Vagina (tissue), 2 donors: ENCODE measurements around the gene YBX2. TPM values are rescaled to one million over a fixed set of nuclear protein-coding genes. Genes with fewer than 3 reads are reported as not detected.
"Not testable (repeated sequence)": the region's sequence is repeated elsewhere in the genome, so short reads cannot be mapped to it uniquely, and the experiment has no call there.

Experiments used
- DNase-seq, 2 donors: peaks; one replicate each; pipeline ENCODE4 v3.0.0-alpha.2; 2017; ENCODE audit errors: extremely low spot score in 2 of 2
- H3K27ac ChIP-seq: fragments of 200-600 bp; sonication (generic); one replicate; pipeline ENCODE4 v1.5.1; 2019
- H3K27me3 ChIP-seq: fragments of 200-600 bp; sonication (generic); one replicate; pipeline ENCODE4 v1.5.1; 2019
- H3K36me3 ChIP-seq, 2 donors: fragments of 200-600 bp; sonication (generic); one replicate each; pipeline ENCODE4 v1.5.1; 2017 to 2019
- H3K4me1 ChIP-seq: fragments of 200-600 bp; sonication (generic); one replicate; pipeline ENCODE4 v1.5.1; 2019
- H3K4me3 ChIP-seq, 2 donors: fragments of 200-600 bp; sonication (generic); 1 replicate in 1 of 2; 2 replicates in 1 of 2; pipeline ENCODE4 v1.5.1; 2016 to 2019
- H3K9me3 ChIP-seq: fragments of 200-600 bp; sonication (generic); one replicate; pipeline ENCODE4 v1.5.1; 2019
- CTCF ChIP-seq, 3 experiments: fragments of 450-650 bp in 2 of 3; fragments of 200-600 bp in 1 of 3; sonication (generic) in 1 of 3; IDR thresholded peaks; one replicate each; pipeline ENCODE4 v1.5.1; 2017 to 2019; ENCODE audit warnings: antibody characterized with exemption in 3 of 3, mild to moderate bottlenecking in 2 of 3, moderate library complexity in 2 of 3
- POLR2A ChIP-seq, 2 donors: fragments of 450-650 bp; IDR thresholded peaks; one replicate each; pipeline ENCODE4 v1.6.1; 2017; ENCODE audit warnings: antibody characterized with exemption in 2 of 2, mild to moderate bottlenecking in 2 of 2, moderate library complexity in 2 of 2
- POLR2AphosphoS5 ChIP-seq, 2 donors: sonication (generic); formaldehyde crosslinking; IDR thresholded peaks; one replicate each; pipeline ENCODE4 v1.9.0; 2017; ENCODE audit warnings: antibody characterized with exemption in 2 of 2, mild to moderate bottlenecking in 2 of 2, low read depth in 1 of 2; ENCODE audit not compliant: insufficient read depth in 1 of 2
- intact Hi-C: fragments of 100-400 bp; cut with DNase I; formaldehyde crosslinking; loops from one replicate; pipeline ENCODE4 v1.15.1; 2023
- total RNA-seq: library from RNA; depleted of rRNA; stranded (reverse); fragments of >200 nt; gene quantifications from one replicate; pipeline ENCODE4 v1.2.3, GENCODE V29; 2016

The YBX2 gene
- total RNA-seq, 1 donor from 2014 or later, result 0.25 TPM

- no peak for DNase-seq
- intact Hi-C loops, result no loop called here
Observed at GRCh38 chr17:7336240-7337175, 42.1 kb upstream of the YBX2 start, which contains the start of gene ACAP1. ACAP1 (plus strand) TSS chr17:7336529; CDS start chr17:7336735, 206 bp downstream.

GRCh38 chr17:7335765-7336164, 41.3 kb upstream of the YBX2 start:
- H3K27ac ChIP-seq, H3K9me3 ChIP-seq, H3K4me3 ChIP-seq, DNase-seq, H3K27me3 ChIP-seq, H3K4me1 ChIP-seq, H3K36me3 ChIP-seq, intact Hi-C loops: not testable (repeated sequence)

More at GRCh38 chr17:7336240-7337175, 42.1 kb upstream of the YBX2 start, which contains the start of gene ACAP1:
- Histone ChIP-seq H3K27me3 (no peaks in the 10 kb centered on the region), H3K36me3 (no peaks in the 10 kb centered on the region), H3K4me1 (no peaks in the 10 kb centered on the region), H3K9me3 (no peaks in the 10 kb centered on the region), H3K27ac (no peak within 1 kb of the TSS), H3K4me3 (peak within 1 kb of the TSS in 1 of 2 donors; percentile 29)
- no peak for TF ChIP-seq POLR2AphosphoS5 (IDR thresholded peaks at IDR 0.05; ENCODE audit: insufficient read depth in 1 of 2, low read depth in 1 of 2)
- no peak for TF ChIP-seq POLR2A (IDR thresholded peaks at IDR 0.05)
- TF ChIP-seq CTCF (IDR thresholded peaks at IDR 0.05), result no peak

- no peaks in the 10 kb centered on the region for H3K9me3 ChIP-seq
- no peak for DNase-seq
- TF ChIP-seq POLR2AphosphoS5 (IDR thresholded peaks at IDR 0.05; ENCODE audit: insufficient read depth in 1 of 2, low read depth in 1 of 2) (no peak), POLR2A (IDR thresholded peaks at IDR 0.05) (no peak), CTCF (IDR thresholded peaks at IDR 0.05) (no peak)
- H3K4me1 ChIP-seq, result peaks cover 8% of the 10 kb centered on the region
- intact Hi-C loops, result no loop called here
- H3K36me3 ChIP-seq, result no peaks in the 10 kb centered on the region
- H3K27ac ChIP-seq, result no peak overlapping the region
- no peaks in the 10 kb centered on the region for H3K27me3 ChIP-seq
- H3K4me3 ChIP-seq, result no peak overlapping the region
Observed at GRCh38 chr17:7334938-7335538, 40.6 kb upstream of the YBX2 start.

- H3K27ac ChIP-seq, DNase-seq: not testable (repeated sequence)
Observed at GRCh38 chr17:7332600-7333069, 38.2 kb upstream of the YBX2 start.

GRCh38 chr17:7332111-7332510, 37.7 kb upstream of the YBX2 start:
- Histone ChIP-seq H3K4me1 (peaks cover 22% of the 10 kb centered on the region), H3K27me3 (no peaks in the 10 kb centered on the region), H3K36me3 (no peaks in the 10 kb centered on the region), H3K27ac (no peak overlapping the region), H3K9me3 (no peaks in the 10 kb centered on the region), H3K4me3 (no peak overlapping the region)
- DNase-seq, result no peak
- TF ChIP-seq POLR2AphosphoS5 (IDR thresholded peaks at IDR 0.05; ENCODE audit: insufficient read depth in 1 of 2, low read depth in 1 of 2) (no peak), CTCF (IDR thresholded peaks at IDR 0.05) (no peak), POLR2A (IDR thresholded peaks at IDR 0.05) (no peak)
- intact Hi-C loops, result no loop called here

More at GRCh38 chr17:7332600-7333069, 38.2 kb upstream of the YBX2 start:
- H3K36me3 ChIP-seq, H3K27me3 ChIP-seq, intact Hi-C loops, H3K4me3 ChIP-seq, H3K9me3 ChIP-seq: not testable (repeated sequence)
- H3K4me1 ChIP-seq, result peaks cover 20% of the 10 kb centered on the region
